Testis (tissue), 2 donors: ENCODE results near the gene TMSB10.

Experiments used
- POLR2A ChIP-seq: fragments of 450-650 bp; IDR thresholded peaks from one replicate; pipeline ENCODE4 v1.6.1; 2017; ENCODE audit warnings: antibody characterized with exemption, mild to moderate bottlenecking, moderate library complexity
- TF ChIP-seq, protein P1 (sequence below), 3 experiments: fragments of 450-650 bp in 2 of 3; fragments of 200-600 bp in 1 of 3; sonication (generic) in 1 of 3; IDR thresholded peaks; one replicate each; pipeline ENCODE4 v1.5.1; 2016 to 2019; ENCODE audit warnings: antibody characterized with exemption in 3 of 3, mild to moderate bottlenecking in 2 of 3, moderate library complexity in 1 of 3

DNA sequence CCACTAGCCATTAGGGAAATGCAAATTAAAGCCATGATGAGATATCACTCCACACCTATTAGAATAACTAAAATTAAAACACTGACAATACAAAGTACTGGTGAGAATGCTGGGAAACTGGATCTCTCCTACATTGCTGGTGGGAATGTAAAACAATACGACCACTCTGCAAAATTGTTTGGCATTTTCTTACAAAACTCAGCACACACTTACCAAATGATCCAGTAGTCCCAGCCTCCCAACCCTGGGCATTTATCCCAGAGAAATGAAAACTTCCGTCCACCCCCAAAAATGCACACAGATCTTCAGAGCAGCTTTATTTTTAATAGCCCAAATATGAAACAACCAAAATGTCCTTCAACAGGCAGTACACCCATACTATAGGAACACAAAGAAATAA lies 8.9 kb upstream of the TMSB10 start:
- TF ChIP-seq POLR2A, result no peak
- TF ChIP-seq, protein P1, sequence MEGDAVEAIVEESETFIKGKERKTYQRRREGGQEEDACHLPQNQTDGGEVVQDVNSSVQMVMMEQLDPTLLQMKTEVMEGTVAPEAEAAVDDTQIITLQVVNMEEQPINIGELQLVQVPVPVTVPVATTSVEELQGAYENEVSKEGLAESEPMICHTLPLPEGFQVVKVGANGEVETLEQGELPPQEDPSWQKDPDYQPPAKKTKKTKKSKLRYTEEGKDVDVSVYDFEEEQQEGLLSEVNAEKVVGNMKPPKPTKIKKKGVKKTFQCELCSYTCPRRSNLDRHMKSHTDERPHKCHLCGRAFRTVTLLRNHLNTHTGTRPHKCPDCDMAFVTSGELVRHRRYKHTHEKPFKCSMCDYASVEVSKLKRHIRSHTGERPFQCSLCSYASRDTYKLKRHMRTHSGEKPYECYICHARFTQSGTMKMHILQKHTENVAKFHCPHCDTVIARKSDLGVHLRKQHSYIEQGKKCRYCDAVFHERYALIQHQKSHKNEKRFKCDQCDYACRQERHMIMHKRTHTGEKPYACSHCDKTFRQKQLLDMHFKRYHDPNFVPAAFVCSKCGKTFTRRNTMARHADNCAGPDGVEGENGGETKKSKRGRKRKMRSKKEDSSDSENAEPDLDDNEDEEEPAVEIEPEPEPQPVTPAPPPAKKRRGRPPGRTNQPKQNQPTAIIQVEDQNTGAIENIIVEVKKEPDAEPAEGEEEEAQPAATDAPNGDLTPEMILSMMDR (IDR thresholded peaks at IDR 0.05), result no peak
